SK-N-SH (cell line): Measurements from ENCODE around the gene AFAP1L1. TPM values are rescaled to one million over a fixed set of nuclear protein-coding genes. Genes with fewer than 3 reads are reported as not detected.

Source experiments
- CTCF ChIA-PET: fragments of 300-600, 350-600 bp; formaldehyde crosslinking; extraction: SDS; loops from one replicate; lab custom pipeline; 2021; lab: Yijun Ruan, JAX
- POLR2A ChIA-PET: fragments of 350-600 bp; sonication (Branson Sonifier 250); formaldehyde crosslinking; extraction: SDS; loops from one replicate; lab custom pipeline; 2020; ENCODE audit warnings: antibody characterized with exemption, inconsistent platforms; lab: Yijun Ruan, JAX
- DNase-seq: peaks from one replicate; pipeline ENCODE4 v3.0.0; 2012
- H2AFZ ChIP-seq: fragments of 200-600 bp; sonication (generic); 2 replicates; pipeline ENCODE4 v1.8.1; 2016; ENCODE audit warnings: antibody characterized with exemption, mild to moderate bottlenecking, low read depth
- H3F3A ChIP-seq: fragments of 200-600 bp; sonication (generic); replicated peaks from 2 replicates; pipeline ENCODE3; 2016; ENCODE audit warnings: antibody characterized with exemption, mild to moderate bottlenecking; ENCODE audit not compliant: insufficient read depth
- H3K27ac ChIP-seq, 2 experiments: fragments of 200-500 bp in 1 of 2; fragments of 200-600 bp in 1 of 2; sonication (Bioruptor generic) in 1 of 2; sonication (generic), shearing (Covaris generic) in 1 of 2; 2 replicates each; pipeline versions ENCODE4 v1.5.1 to v1.6.1; 2014 to 2016; ENCODE audit warnings: low read depth in 2 of 2, inconsistent platforms in 1 of 2, low read length in 1 of 2, mild to moderate bottlenecking in 1 of 2, mixed read lengths in 1 of 2
- H3K27me3 ChIP-seq: fragments of 200-600 bp; sonication (generic), shearing (Covaris generic); 2 replicates; pipeline ENCODE4 v1.6.1; 2016; ENCODE audit warnings: mixed run types; ENCODE audit not compliant: insufficient read depth
- H3K36me3 ChIP-seq, 2 experiments: fragments of 200-500 bp in 1 of 2; fragments of 200-600 bp in 1 of 2; sonication (Bioruptor generic) in 1 of 2; sonication (generic) in 1 of 2; replicated peaks in 1 of 2; 2 replicates each; pipeline versions ENCODE3 to v1.5.1; 2014 to 2016; ENCODE audit warnings: low read length in 1 of 2, mild to moderate bottlenecking in 1 of 2; ENCODE audit not compliant: insufficient read depth in 2 of 2, control insufficient read depth in 1 of 2
- H3K4me1 ChIP-seq, 2 experiments: fragments of 200-500 bp in 1 of 2; fragments of 200-600 bp in 1 of 2; sonication (Bioruptor generic) in 1 of 2; sonication (generic), shearing (Covaris generic) in 1 of 2; 2 replicates each; pipeline versions ENCODE4 v1.5.1 to v1.6.1; 2014 to 2016; ENCODE audit warnings: low read depth in 1 of 2, low read length in 1 of 2, mixed run types in 1 of 2; ENCODE audit not compliant: insufficient read depth in 2 of 2, control insufficient read depth in 1 of 2
- H3K4me2 ChIP-seq: fragments of 200-600 bp; sonication (generic), shearing (Covaris generic); 2 replicates; pipeline ENCODE4 v1.6.1; 2017; ENCODE audit warnings: mixed run types
- H3K4me3 ChIP-seq, 2 experiments: fragments of 200-500 bp in 1 of 2; fragments of 200-600 bp in 1 of 2; sonication (Bioruptor generic) in 1 of 2; sonication (generic), shearing (Covaris generic) in 1 of 2; 2 replicates each; pipeline versions ENCODE4 v1.5.1 to v1.8.1; 2014 to 2016; ENCODE audit warnings: low read depth in 2 of 2, inconsistent platforms in 1 of 2, low read length in 1 of 2, mild to moderate bottlenecking in 1 of 2, mixed read lengths in 1 of 2, moderate library complexity in 1 of 2
- H3K79me2 ChIP-seq: fragments of 200-600 bp; sonication (generic); 2 replicates; pipeline ENCODE4 v1.8.1; 2017; ENCODE audit warnings: mild to moderate bottlenecking; ENCODE audit not compliant: insufficient read depth
- H3K9ac ChIP-seq: fragments of 200-600 bp; sonication (generic); 2 replicates; pipeline ENCODE4 v1.6.1; 2017; ENCODE audit warnings: mixed run types
- H3K9me2 ChIP-seq: fragments of 200-600 bp; sonication (generic); 2 replicates; pipeline ENCODE4 v1.6.1; 2017; ENCODE audit warnings: mixed run types
- H3K9me3 ChIP-seq: fragments of 200-600 bp; sonication (generic); 2 replicates; pipeline ENCODE4 v1.6.1; 2017; ENCODE audit warnings: mixed run types, mild to moderate bottlenecking, moderate library complexity
- H4K20me1 ChIP-seq: fragments of 200-600 bp; sonication (generic); 2 replicates; pipeline ENCODE4 v1.6.1; 2017; ENCODE audit warnings: mild to moderate bottlenecking, mixed run types; ENCODE audit not compliant: insufficient read depth
- CHD2 ChIP-seq: fragments of 150-350 bp; IDR thresholded peaks from 2 replicates; pipeline ENCODE4 v1.6.1; 2018; ENCODE audit warnings: low read length; ENCODE audit not compliant: partially characterized antibody
- CTCF ChIP-seq: fragments of 200-600 bp; sonication (generic); IDR thresholded peaks from 2 replicates; pipeline ENCODE4 v1.6.1; 2017; ENCODE audit warnings: antibody characterized with exemption, mild to moderate bottlenecking, moderate library complexity
- EP300 ChIP-seq, 2 experiments: IDR thresholded peaks; 2 replicates each; pipeline versions ENCODE4 v1.4.0 to v1.6.1; 2012; ENCODE audit warnings: borderline replicate concordance in 1 of 2, low read depth in 1 of 2, low read length in 1 of 2
- FOXJ3 ChIP-seq: sonication (generic); formaldehyde crosslinking; IDR thresholded peaks from 2 replicates; pipeline ENCODE4 v1.5.1; 2020; ENCODE audit warnings: mild to moderate bottlenecking, missing genetic modification reagents
- FOXM1 ChIP-seq: IDR thresholded peaks from 2 replicates; pipeline ENCODE4 v1.4.0; 2012; ENCODE audit warnings: low read depth, mild to moderate bottlenecking
- GABPA ChIP-seq: IDR thresholded peaks from 2 replicates; pipeline ENCODE4 v1.4.0; 2012; ENCODE audit warnings: low read depth, mild to moderate bottlenecking
- GATA2 ChIP-seq: sonication (generic); formaldehyde crosslinking; IDR thresholded peaks from 2 replicates; pipeline ENCODE4 v1.5.0; 2020; ENCODE audit warnings: mild to moderate bottlenecking, missing genetic modification reagents
- JUND ChIP-seq: IDR thresholded peaks from 2 replicates; pipeline ENCODE4 v1.4.0; 2012
- MEF2A ChIP-seq: IDR thresholded peaks from 2 replicates; pipeline ENCODE4 v1.4.0; 2012; ENCODE audit warnings: low read depth, borderline replicate concordance
- MXI1 ChIP-seq: IDR thresholded peaks from 2 replicates; pipeline ENCODE4 v1.6.1; 2012; ENCODE audit warnings: mild to moderate bottlenecking, low read depth, low read length, improper control_type of control experiment
- PBX3 ChIP-seq: IDR thresholded peaks from 2 replicates; pipeline ENCODE4; 2012
- POLR2AphosphoS5 ChIP-seq: IDR thresholded peaks from 2 replicates; pipeline ENCODE4 v1.6.1; 2012; ENCODE audit warnings: low read depth, low read length
- REST ChIP-seq: IDR thresholded peaks from 2 replicates; pipeline ENCODE4 v1.6.1; 2012; ENCODE audit warnings: mild to moderate bottlenecking, low read depth, low read length, moderate library complexity
- RFX5 ChIP-seq: IDR thresholded peaks from 2 replicates; pipeline ENCODE4 v1.6.1; 2012; ENCODE audit warnings: mild to moderate bottlenecking, improper control_type of control experiment, low read length
- RXRA ChIP-seq: IDR thresholded peaks from 2 replicates; pipeline ENCODE4 v1.4.0; 2012; ENCODE audit warnings: low read depth, mild to moderate bottlenecking, borderline replicate concordance
- SIN3A ChIP-seq: IDR thresholded peaks from 2 replicates; pipeline ENCODE4 v1.6.1; 2012; ENCODE audit warnings: low read depth, mild to moderate bottlenecking, low read length, moderate library complexity, borderline replicate concordance
- SMC3 ChIP-seq: IDR thresholded peaks from 2 replicates; pipeline ENCODE4 v1.6.1; 2012; ENCODE audit warnings: low read depth, low read length, improper control_type of control experiment
- TAF1 ChIP-seq: IDR thresholded peaks from 2 replicates; pipeline ENCODE4 v1.6.1; 2012; ENCODE audit warnings: low read depth, mild to moderate bottlenecking, low read length, moderate library complexity, borderline replicate concordance
- TCF12 ChIP-seq: IDR thresholded peaks from 2 replicates; pipeline ENCODE4 v1.4.0; 2012
- TEAD4 ChIP-seq: IDR thresholded peaks from 2 replicates; pipeline ENCODE4 v1.4.0; 2012; ENCODE audit warnings: mild to moderate bottlenecking, borderline replicate concordance; ENCODE audit not compliant: insufficient read depth
- WGBS: methylation state at CpG from one replicate; pipeline ENCODE4 v1.1.6; 2017; ENCODE audit warnings: low lambda C conversion rate; 5-methylcytosine and 5-hydroxymethylcytosine counted together
- polyA plus RNA-seq, 3 experiments: library from polyadenylated mRNA; depleted of rRNA; stranded (reverse); fragments of >200 nt; gene quantifications; 2 replicates each; pipeline ENCODE4 v1.2.3, GENCODE V29; 2012

AFAP1L1 gene
- polyA plus RNA-seq, 1 of the 3 experiments (the other 2 are of a cell fraction) = 0.82 TPM

GRCh38 chr5:149360272-149360671 lies 88.6 kb downstream of the AFAP1L1 start (continued):
- TF ChIP-seq PBX3 = no peak
- TF ChIP-seq RXRA = no peak
- no peak for TF ChIP-seq MEF2A

GRCh38 chr5:149362541-149362940 lies 90.9 kb downstream of the AFAP1L1 start:
- H3K9ac ChIP-seq = no peak overlapping the region
- no peaks in the 10 kb centered on the region for H4K20me1 ChIP-seq
- no peaks in the 10 kb centered on the region for H3K36me3 ChIP-seq
- H3K9me3 ChIP-seq = no peaks in the 10 kb centered on the region
- DNase-seq = no peak
- H2AFZ ChIP-seq = no peak overlapping the region
- no peaks in the 10 kb centered on the region for H3K9me2 ChIP-seq
- ChIA-PET POLR2A (no interaction called here), CTCF (interaction anchor here (4.7 to 41.4 kb wide), 3 partner anchors 9 to 61 kb away, joined by 35 to 1751 read pairs (median 120); no protein-coding TSS in a partner anchor)
- no peaks in the 10 kb centered on the region for H3F3A ChIP-seq
- TF ChIP-seq TEAD4 (no peak), GATA2 (CRISPR knock-in tag) (no peak), FOXM1 (no peak), POLR2AphosphoS5 (no peak), RFX5 (no peak), TCF12 (no peak), TAF1 (no peak), FOXJ3 (CRISPR knock-in tag) (no peak), REST (no peak), SMC3 (no peak), SIN3A (no peak), CHD2 (no peak), EP300 (IDR thresholded peaks at IDR 0.05; ENCODE audit: borderline replicate concordance in 1 of 2, low read depth in 1 of 2, low read length in 1 of 2) (no peak), GABPA (no peak), JUND (no peak), MXI1 (no peak), CTCF (no peak)
- no peaks in the 10 kb centered on the region for H3K79me2 ChIP-seq
- no peak overlapping the region for H3K4me3 ChIP-seq
- H3K4me2 ChIP-seq = no peak overlapping the region
- H3K4me1 ChIP-seq = peaks cover 0 to 12% of the 10 kb centered on the region in 2 experiments; a peak in 1 of 4 replicates
- H3K27me3 ChIP-seq = no peaks in the 10 kb centered on the region
- no peak overlapping the region; a peak in 1 of 4 replicates for H3K27ac ChIP-seq
- 90% methylated on average over 10 of the region's 12 CpGs for WGBS
